Measurements from ENCODE around the gene ST6GAL1.
"Not testable (repeated sequence)": the region's sequence is repeated elsewhere in the genome, so short reads cannot be mapped to it uniquely, and the experiment has no call there.

The ST6GAL1 gene

GRCh38 chr3:187057803-187058202 lies 127.5 kb downstream of the ST6GAL1 start:
- DNase-seq: not testable (repeated sequence)

- DNase-seq: no peak
Observed at GRCh38 chr3:187061748-187062147, 131.4 kb downstream of the ST6GAL1 start.

GRCh38 chr3:187062526-187063177 lies 132.3 kb downstream of the ST6GAL1 start:
- no peak for DNase-seq

GRCh38 chr3:187063286-187064121 lies 133.2 kb downstream of the ST6GAL1 start:
- DNase-seq: peak; percentile 37

- peak; percentile 22 for DNase-seq
Observed at GRCh38 chr3:187064210-187065115, 134.1 kb downstream of the ST6GAL1 start.

GRCh38 chr3:187066228-187066995 lies 136.1 kb downstream of the ST6GAL1 start:
- DNase-seq: peak; percentile 79

- no peak for DNase-seq
Observed at GRCh38 chr3:187068787-187069186, 138.5 kb downstream of the ST6GAL1 start.

GRCh38 chr3:187069857-187070516 lies 139.7 kb downstream of the ST6GAL1 start:
- no peak for DNase-seq

- no peak for DNase-seq
Observed at GRCh38 chr3:187072102-187072501, 141.8 kb downstream of the ST6GAL1 start.

- DNase-seq: no peak
Observed at GRCh38 chr3:187072511-187072910, 142.2 kb downstream of the ST6GAL1 start.

- DNase-seq: no peak
Observed at GRCh38 chr3:187073581-187074098, 143.3 kb downstream of the ST6GAL1 start.

GRCh38 chr3:187074846-187075245 lies 144.5 kb downstream of the ST6GAL1 start:
- DNase-seq: no peak

GRCh38 chr3:187076297-187076696 lies 146.0 kb downstream of the ST6GAL1 start:
- DNase-seq: no peak

- DNase-seq: no peak
Observed at GRCh38 chr3:187077085-187077484, 146.8 kb downstream of the ST6GAL1 start.

GRCh38 chr3:187077537-187077936 lies 147.2 kb downstream of the ST6GAL1 start:
- DNase-seq: no peak

- no peak for DNase-seq
Observed at GRCh38 chr3:187079090-187080022, 149.0 kb downstream of the ST6GAL1 start.

GRCh38 chr3:187080799-187081450 lies 150.6 kb downstream of the ST6GAL1 start:
- no peak for DNase-seq

- DNase-seq: no peak
Observed at GRCh38 chr3:187082758-187083375, 152.5 kb downstream of the ST6GAL1 start.

- no peak for DNase-seq
Observed at GRCh38 chr3:187084126-187084525, 153.8 kb downstream of the ST6GAL1 start.

Data from NCI-H2029 (cell line).